HK-2 (cell line): Measurements from ENCODE around the gene SPDYE17.
"Not testable (repeated sequence)": the region's sequence is repeated elsewhere in the genome, so short reads cannot be mapped to it uniquely, and the experiment has no call there.

ENCODE experiments used
- DNase-seq: peaks from one replicate; pipeline ENCODE4 v3.0.0-alpha.2; 2018; ENCODE audit not compliant: unreplicated experiment

SPDYE17 gene

GRCh38 chr7:77032261-77032660 lies at the start of gene SPDYE17:
SPDYE17 (minus strand) TSS chr7:77032361; CDS start chr7:77030570, 1,791 bp downstream.
- not testable (repeated sequence) for DNase-seq

DNA sequence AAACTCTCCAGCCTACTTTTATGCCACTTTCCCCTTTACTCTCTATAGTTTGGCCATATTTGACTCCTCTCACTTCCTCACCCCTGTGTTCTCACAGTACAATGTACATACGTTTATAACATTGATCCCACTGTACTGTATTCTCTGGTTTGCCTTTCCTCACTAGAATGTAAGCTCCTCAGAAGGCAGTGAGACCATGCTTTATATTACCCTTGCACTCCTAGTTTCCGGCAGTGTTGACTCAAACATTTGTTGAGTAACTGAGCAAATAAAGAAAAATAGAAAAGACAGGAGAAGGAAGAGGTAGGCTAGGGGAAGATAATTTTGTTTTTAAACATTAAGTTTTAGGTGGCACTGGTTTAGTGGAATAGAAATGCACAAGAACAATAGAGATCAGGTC lies 48.1 kb upstream of the SPDYE17 start:
- DNase-seq, result not testable (repeated sequence)

DNA sequence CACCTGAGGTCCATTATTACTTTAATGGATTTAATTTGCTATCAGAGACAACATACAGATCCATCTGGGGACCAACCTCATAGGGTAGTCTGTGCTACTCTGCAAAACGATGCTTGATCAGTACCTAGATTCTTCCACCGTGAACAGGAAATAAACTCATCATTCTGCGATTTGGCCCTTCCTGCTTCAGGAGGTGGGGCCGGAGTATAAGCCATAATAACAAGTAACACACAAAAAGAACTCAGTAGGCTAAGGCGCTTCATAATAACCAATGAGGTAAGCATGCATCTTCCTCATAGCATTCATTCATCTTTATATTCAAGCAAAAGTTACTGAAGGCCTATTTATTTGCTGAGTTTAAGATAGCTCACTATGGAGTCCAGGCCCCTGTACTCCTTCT lies 47.5 kb upstream of the SPDYE17 start:
- DNase-seq, result not testable (repeated sequence)

DNA sequence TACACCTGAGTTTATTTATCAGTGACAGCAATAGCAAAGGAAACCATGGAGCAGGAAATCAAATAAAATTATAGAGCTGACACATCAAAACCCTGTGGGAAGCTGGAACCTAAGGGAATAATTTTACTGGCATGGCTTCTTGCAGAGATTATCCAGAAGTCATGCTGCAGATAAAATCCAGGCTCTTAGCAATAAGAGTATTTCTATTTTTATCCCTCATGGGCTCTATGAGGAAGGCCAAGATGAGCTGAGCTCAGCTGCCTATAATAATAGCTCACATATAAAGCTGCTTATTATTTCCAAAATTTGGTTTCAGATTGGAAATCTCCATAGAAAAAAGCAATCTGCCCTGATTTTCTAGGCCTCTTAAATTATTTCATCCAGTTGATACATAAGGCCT lies 47.0 kb upstream of the SPDYE17 start:
- DNase-seq, result not testable (repeated sequence)

GRCh38 chr7:77077060-77077459 lies 44.9 kb upstream of the SPDYE17 start:
- DNase-seq, result not testable (repeated sequence)

- not testable (repeated sequence) for DNase-seq
Observed at GRCh38 chr7:77074786-77075396, 42.7 kb upstream of the SPDYE17 start.

GRCh38 chr7:77071108-77071507 lies 38.9 kb upstream of the SPDYE17 start:
- DNase-seq, result not testable (repeated sequence)

DNA sequence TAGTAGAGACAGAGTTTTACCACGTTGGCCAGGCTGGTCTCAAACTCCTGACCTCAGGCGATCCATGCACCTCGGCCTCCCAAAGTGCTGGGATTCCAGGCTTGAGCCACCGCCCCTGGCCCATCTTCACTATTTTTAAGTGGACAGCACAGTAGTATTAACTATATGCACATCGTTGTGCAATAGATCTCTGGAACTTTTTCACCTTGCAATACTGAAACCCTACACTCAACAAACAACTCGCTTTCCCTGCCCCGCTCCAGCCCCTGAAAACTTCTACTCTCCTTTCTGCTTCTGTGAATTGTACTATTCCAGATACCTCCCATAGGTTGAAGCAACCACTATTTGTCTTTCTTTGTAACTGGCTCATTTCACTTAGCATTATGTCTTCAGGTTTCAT lies 33.7 kb upstream of the SPDYE17 start:
- DNase-seq, result not testable (repeated sequence)

DNA sequence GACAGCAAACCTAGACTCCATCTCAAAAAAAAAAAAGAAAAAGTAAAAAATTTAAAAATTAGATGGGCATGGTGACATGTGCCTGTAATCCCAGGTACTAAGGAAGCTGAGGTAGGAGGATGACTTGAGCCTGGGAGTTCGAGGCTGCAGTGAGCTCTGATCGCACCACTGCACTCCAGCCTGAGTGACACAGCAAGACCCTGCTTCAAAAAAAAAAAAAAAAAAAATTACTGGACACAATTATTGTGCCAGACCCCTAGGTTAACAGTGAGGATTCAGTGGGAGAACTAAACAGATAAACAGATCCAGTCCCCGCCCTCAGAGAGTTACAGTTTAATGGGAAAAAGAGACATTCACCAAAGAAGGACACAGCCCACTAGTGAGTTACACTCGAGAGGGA lies 31.6 kb upstream of the SPDYE17 start:
- not testable (repeated sequence) for DNase-seq

GRCh38 chr7:77062557-77062956 lies 30.4 kb upstream of the SPDYE17 start, which contains the start of gene SPDYE18:
SPDYE18 (minus strand) TSS chr7:77062558; CDS start chr7:77060512, 2,046 bp downstream.
- not testable (repeated sequence) for DNase-seq

DNA sequence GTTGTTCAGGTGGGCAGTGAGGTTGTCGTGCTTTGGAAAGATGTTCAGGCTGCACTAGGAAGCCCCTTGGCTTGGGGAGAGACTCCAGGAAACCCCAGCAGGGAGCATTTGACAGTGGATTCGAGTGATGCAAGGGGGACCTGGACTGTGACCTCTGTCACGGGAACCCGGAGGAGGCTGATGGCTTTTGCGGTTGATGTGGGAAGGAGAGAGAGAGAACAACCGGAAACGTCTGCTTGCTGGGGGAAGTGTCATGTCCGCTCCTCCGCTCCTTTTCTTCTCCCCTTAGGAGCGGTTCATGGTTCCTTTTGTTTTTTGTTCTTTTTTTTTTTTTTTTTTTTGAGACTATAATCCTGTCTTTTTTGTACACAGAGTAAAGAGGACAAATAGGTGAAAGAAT lies 5.8 kb downstream of the SPDYE17 start:
- DNase-seq, result not testable (repeated sequence)

DNA sequence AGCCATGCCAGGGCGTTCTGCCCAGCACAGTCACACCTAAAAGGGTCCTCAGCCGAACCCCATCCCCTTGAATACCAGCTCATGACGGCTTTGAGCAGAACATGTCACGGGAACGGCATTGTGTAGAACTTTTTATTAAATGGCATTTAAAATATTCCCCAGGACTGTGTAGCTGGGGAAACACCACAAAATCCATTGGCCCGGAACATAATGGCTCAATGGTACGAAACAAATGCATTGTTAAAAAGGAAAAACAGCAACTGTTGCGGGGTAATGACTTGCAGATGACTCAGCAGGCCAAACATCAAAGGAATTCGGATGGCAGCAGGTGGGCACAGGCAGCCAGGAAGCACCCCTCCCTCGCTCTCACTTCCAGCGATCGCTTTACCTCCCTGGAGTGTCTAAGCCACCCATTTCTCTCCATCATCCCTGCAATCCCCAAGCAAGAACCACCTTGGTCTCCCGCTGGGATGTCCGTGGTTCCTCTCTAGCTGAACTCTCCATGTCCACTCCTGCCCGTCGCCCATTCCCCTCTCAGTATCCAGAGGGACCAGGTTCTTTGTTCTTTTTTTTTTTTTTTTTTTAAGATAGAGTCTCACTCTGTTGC lies 22.0 kb downstream of the SPDYE17 start:
- DNase-seq, result peak; percentile 48

DNA sequence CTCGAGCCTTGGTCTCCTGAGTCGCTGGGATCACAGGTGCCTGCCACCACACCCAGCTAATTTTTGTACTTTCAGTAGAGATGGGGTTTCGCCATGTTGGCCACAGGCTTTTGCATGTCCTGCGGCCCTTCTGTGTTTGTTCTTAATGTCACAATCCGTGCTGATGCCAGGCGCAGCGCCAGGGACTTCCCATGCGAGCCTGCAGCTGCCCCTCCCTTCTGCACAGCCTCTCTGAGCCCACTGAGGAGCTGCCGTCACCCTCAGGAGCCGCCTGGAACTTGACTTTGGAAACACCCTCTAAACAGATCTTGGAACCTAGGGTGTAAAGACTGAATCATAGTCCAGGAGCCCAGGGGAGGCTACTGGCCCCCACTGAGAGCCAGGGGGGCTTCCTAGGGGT lies 24.2 kb downstream of the SPDYE17 start:
- not testable (repeated sequence) for DNase-seq

DNA sequence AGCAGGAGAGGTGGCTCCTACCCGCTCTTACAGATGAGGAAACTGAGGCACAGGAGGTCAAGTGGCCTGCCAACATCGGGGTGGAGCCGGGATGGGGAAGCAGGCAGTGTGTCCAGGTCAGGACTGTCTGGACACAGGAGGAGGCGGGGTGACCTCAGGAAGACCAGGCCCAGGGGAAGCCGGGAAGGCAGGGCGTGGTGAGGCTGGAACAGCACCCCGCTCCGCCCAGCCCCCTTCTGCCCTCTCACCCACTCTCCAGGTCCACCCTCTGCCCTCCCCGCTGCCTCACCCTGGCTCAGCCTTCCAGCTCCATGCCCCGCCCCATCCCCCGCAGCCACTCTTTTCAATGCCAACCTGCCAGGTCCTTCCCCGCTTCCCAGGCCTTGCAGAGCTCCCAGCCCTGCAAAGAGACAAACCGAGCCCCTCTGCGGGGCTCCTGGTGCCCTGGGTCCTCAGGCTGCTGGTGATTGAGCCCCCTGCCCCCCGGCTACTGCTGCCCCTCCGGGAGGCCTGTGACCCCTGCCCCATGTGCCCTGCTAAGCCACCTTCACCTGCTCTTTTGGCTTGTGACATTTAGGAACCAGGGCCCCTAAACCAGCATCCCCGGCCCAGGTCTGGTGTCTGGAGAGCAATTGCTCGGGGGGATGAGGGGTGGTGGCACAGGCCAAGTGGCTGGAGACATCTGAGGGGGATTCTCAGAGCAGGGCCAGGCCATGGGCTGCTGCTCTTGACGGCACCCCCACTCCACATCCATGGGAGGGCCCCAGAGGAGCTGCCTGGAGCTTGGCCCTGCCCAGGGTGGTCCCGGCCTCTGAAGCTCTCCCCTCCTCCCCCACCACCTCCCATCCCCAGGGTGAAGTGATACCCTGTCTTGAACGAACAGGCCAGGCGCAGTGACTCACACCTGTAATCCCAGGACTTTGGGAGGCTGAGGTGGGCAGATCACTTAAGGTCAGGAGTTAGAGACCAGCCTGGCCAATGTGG lies 25.7 kb downstream of the SPDYE17 start:
- DNase-seq, result not testable (repeated sequence)

DNA sequence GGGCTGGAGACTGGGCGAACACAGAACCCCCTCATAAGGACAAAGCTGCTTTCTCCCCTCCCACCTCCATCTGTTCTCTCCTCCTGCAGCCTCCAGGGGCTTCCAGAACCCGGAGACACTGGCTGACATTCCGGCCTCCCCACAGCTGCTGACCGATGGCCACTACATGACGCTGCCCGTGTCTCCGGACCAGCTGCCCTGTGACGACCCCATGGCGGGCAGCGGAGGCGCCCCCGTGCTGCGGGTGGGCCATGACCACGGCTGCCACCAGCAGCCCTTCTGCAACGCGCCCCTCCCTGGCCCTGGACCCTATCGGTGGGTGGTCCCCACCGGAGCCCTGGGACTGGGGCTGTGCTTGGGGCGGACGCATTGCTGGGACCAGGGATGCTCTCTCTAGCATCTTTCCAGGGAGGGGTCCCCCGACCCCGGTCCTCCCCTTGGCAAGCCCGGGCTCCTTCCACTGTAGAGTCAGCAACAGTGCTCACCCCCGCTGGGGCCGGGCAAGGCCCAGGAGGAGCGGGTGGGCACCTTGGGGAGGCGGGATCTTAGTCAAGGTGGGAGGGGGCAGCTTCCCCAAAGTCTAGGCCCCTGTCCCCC lies 26.6 kb downstream of the SPDYE17 start:
- DNase-seq, result not testable (repeated sequence)

- DNase-seq, result not testable (repeated sequence)
Observed at GRCh38 chr7:77004151-77004550, 28.0 kb downstream of the SPDYE17 start.

DNA sequence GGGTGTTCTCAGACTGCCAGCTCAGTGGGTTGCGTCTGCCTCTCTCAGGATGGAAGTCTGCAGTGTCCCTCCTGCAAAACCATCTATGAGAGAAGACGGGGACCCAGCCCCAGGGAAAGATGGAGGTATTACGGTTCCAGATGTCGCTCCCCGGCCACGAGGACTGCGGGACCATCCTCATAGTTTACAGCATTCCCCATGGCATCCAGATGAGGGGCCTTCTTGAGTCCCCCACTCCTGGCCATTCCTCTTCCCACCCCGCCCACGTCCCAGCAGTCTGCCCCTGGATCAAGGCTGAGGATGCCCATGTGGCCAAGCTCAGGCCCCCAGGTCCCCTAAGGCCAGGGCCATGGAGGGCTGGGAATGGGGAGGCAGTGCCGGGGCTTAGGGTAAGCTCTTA lies 28.9 kb downstream of the SPDYE17 start:
- DNase-seq, result not testable (repeated sequence)

DNA sequence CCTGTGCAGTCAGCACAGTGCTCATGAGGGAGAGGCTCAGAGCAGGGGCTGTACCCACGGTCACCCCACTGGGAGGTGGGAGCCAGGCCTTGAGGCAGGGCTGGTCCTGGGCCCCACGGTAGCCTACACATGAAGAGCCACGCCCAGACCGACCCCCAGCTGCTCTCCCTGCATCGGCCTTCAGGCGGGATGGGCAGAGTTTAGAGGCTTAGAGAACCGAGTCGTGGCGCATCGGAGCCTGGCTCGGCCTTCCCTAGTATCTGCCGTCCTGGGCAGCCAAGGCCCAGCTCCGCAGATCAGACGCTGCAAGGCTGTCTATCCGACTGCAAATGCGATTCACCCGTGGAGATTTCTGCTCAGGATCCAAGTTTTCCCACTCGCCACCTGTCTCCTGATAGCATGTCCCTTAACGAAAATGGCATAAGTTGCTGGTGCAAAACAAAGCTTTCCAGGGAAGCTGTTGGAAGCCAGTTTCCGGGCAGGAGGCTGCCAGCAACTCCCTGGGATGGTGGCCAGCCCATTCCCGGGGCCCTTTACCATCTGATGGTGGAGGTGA lies 29.4 kb downstream of the SPDYE17 start:
- DNase-seq, result not testable (repeated sequence)

DNA sequence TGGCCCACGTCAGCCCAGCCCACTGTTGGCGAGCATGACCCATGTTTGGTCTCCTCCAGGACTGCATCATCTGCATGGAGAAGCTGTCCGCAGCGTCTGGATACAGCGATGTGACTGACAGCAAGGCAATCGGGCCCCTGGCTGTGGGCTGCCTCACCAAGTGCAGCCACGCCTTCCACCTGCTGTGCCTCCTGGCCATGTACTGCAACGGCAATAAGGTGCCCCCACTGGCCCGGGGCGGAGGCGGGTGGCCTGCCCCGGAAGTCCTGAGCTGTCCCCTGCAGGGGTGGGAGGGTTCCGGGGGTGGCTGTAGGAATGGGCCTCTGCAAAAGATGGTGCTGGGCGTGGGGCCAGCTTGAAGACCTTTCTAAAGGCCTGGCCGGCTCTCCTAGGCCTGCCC lies 30.1 kb downstream of the SPDYE17 start:
- peak; percentile 1 for DNase-seq

DNA sequence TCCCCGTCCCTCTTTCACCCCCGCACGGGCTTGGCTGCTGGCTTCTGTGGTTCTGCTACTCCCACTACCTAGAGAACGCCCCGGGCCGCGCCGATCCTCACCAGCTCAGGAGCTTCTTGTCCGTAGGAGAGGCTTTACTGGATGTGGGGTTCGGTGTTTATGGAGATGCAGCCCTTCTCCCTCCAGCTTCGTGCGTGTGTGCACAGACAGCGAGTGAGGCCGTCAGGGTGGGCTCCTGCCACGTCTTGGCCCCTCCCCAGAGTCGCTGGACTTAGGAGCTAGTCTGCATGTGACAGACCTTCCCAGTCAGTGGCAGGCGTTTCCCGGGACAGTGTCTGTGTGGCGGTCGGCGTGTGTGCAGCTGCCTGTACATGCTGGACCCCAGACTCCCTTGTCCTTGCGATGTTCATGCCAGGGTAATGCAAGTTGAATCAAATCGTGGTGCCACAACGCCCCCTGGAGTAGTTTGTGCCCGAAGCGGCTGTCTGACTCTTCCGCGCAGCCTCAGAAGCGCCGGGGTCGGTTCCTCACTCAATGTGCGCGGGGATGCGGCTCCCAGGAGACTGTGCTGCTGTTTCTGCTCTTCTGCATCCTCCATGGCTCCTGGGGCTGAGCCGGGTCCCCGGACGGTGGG lies 32.6 kb downstream of the SPDYE17 start:
- not testable (repeated sequence) for DNase-seq
